Erythroblast (primary cell): ENCODE measurements around the gene PTPRM.

ENCODE experiments used
- GATA1 ChIP-seq: IDR thresholded peaks from 2 replicates; pipeline ENCODE4 v1.6.1; 2011; ENCODE audit warnings: low read depth, mild to moderate bottlenecking, control low read depth, low read length, moderate library complexity
- POLR2A ChIP-seq: IDR thresholded peaks from 2 replicates; pipeline ENCODE4 v1.6.1; 2011; ENCODE audit warnings: mild to moderate bottlenecking, low read length

- TF ChIP-seq POLR2A (no peak), GATA1 (no peak)
These were observed 479.3 kb downstream of the PTPRM start for GRCh38 chr18:8046441-8046840.
